Thyroid gland (tissue), 4 donors: ENCODE results near the gene SERTAD1. TPM values are rescaled to one million over a fixed set of nuclear protein-coding genes. Genes with fewer than 3 reads are reported as not detected.
A peak's percentile ranks its signal among the peaks of the same experiment; 100 is the strongest.

Experiments
- DNase-seq, 2 donors: peaks; one replicate each; pipeline ENCODE4 v3.0.0-alpha.2; 2019
- H3K27ac ChIP-seq, 3 donors: fragments of 200-600 bp; sonication (generic); 1 replicate in 2 of 3; 2 replicates in 1 of 3; pipeline ENCODE4 v1.5.1; 2016 to 2019; ENCODE audit warnings: mild to moderate bottlenecking in 1 of 3, moderate library complexity in 1 of 3
- H3K27me3 ChIP-seq: fragments of 200-600 bp; sonication (generic); one replicate; pipeline ENCODE4 v1.5.1; 2019
- H3K36me3 ChIP-seq, 2 donors: fragments of 200-600 bp; sonication (generic); one replicate each; pipeline ENCODE4 v1.5.1; 2016 to 2019
- H3K4me1 ChIP-seq, 2 donors: fragments of 200-600 bp; sonication (generic); one replicate each; pipeline ENCODE4 v1.5.1; 2017 to 2019
- H3K4me3 ChIP-seq, 3 donors: fragments of 200-600 bp; sonication (generic); replicated peaks in 1 of 3; 1 replicate in 2 of 3; 2 replicates in 1 of 3; pipeline ENCODE4 v1.5.1; 2016; ENCODE audit warnings: mild to moderate bottlenecking in 1 of 3
- H3K9me3 ChIP-seq: fragments of 200-600 bp; sonication (generic); one replicate; pipeline ENCODE4 v1.5.1; 2017
- CTCF ChIP-seq, 6 experiments: fragments of 200-600 bp in 3 of 6; fragments of 450-650 bp in 3 of 6; sonication (generic) in 3 of 6; IDR thresholded peaks; one replicate each; pipeline ENCODE4 v1.5.1; 2016 to 2019; ENCODE audit warnings: antibody characterized with exemption in 6 of 6, mild to moderate bottlenecking in 2 of 6, inconsistent platforms in 1 of 6, moderate library complexity in 1 of 6
- POLR2A ChIP-seq, 2 donors: fragments of 450-650 bp; IDR thresholded peaks; one replicate each; pipeline ENCODE4 v1.6.1; 2017; ENCODE audit warnings: antibody characterized with exemption in 2 of 2, mild to moderate bottlenecking in 2 of 2, moderate library complexity in 1 of 2
- WGBS, 2 donors: methylation state at CpG; one replicate each; pipeline ENCODE4 v1.1.5; 2017; 5-methylcytosine and 5-hydroxymethylcytosine counted together
- intact Hi-C: fragments of 100-400 bp; cut with DNase I; formaldehyde crosslinking; loops from one replicate; pipeline ENCODE4 v1.15.1; 2023
- total RNA-seq, 4 donors: library from RNA; depleted of rRNA; stranded (reverse); fragments of >200 nt; gene quantifications; one replicate each; pipeline ENCODE4 v1.2.3, GENCODE V29; 2016

SERTAD1 gene
- total RNA-seq, 4 donors from 2014 or later, result 12.6 to 19.9 (median 15.1) TPM

DNA sequence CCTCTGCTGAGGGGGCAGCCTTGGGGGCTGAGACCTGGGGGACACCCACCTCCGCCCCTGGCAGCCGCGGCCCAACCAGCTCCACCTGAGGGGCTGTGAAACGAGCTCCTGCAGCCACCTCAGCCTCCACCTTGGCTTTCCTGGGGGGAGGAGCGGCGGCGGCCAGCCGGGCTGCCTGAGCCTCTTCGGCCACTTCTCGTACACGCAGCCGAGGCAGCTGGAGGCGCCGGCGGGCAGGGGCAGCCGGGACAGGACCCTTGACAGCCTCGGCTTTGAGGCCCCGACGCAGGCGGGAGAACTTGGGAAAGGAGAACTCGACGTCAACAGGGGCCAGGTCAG, 28.3 kb downstream of the SERTAD1 start:
- TF ChIP-seq POLR2A (IDR thresholded peaks at IDR 0.05) (no peak), CTCF (IDR thresholded peaks at IDR 0.05) (no peak)
- peaks cover 6 to 10% of the 10 kb centered on the region in 2 donors for H3K4me1 ChIP-seq
- no peak for DNase-seq
- intact Hi-C loops, result no loop called here
- no peak overlapping the region for H3K27ac ChIP-seq
- no peaks in the 10 kb centered on the region for H3K27me3 ChIP-seq
- no peak overlapping the region for H3K4me3 ChIP-seq
- 93 to 95% methylated on average over 10 to 11 of the region's 22 CpGs for whole genome bisulfite sequencing, 2 donors
- H3K9me3 ChIP-seq, result no peaks in the 10 kb centered on the region
- H3K36me3 ChIP-seq, result peaks cover 0 to 4% of the 10 kb centered on the region in 2 donors

- intact Hi-C loops, result no loop called here
- no peak for TF ChIP-seq POLR2A (IDR thresholded peaks at IDR 0.05)
- no peak for TF ChIP-seq CTCF (IDR thresholded peaks at IDR 0.05)
Observed at GRCh38 chr19:40396886-40397567, 28.8 kb downstream of the SERTAD1 start.

GRCh38 chr19:40395956-40396355, 29.8 kb downstream of the SERTAD1 start:
- 93 to 97% methylated on average over 6 to 14 of the region's 14 CpGs for WGBS, 2 donors
- peaks cover 6 to 10% of the 10 kb centered on the region in 2 donors for H3K4me1 ChIP-seq
- H3K4me3 ChIP-seq, result no peak overlapping the region
- no peaks in the 10 kb centered on the region for H3K9me3 ChIP-seq
- H3K27ac ChIP-seq, result no peak overlapping the region
- peaks cover 0 to 4% of the 10 kb centered on the region in 2 donors for H3K36me3 ChIP-seq
- DNase-seq, result no peak
- TF ChIP-seq CTCF (IDR thresholded peaks at IDR 0.05), result no peak
- no peak for TF ChIP-seq POLR2A (IDR thresholded peaks at IDR 0.05)
- intact Hi-C loops, result no loop called here
- H3K27me3 ChIP-seq, result no peaks in the 10 kb centered on the region

More at GRCh38 chr19:40396886-40397567, 28.8 kb downstream of the SERTAD1 start:
- WGBS, 2 donors, result 91 to 93% methylated on average over 11 of the region's 20 CpGs
- Histone ChIP-seq H3K27me3 (no peaks in the 10 kb centered on the region), H3K27ac (no peak overlapping the region), H3K4me3 (no peak overlapping the region), H3K9me3 (no peaks in the 10 kb centered on the region), H3K36me3 (peaks cover 0 to 4% of the 10 kb centered on the region in 2 donors), H3K4me1 (peaks cover 6 to 10% of the 10 kb centered on the region in 2 donors)
- DNase-seq, result no peak

- intact Hi-C loops, result no loop called here
Observed at GRCh38 chr19:40394816-40395210, 31.0 kb downstream of the SERTAD1 start.

More at GRCh38 chr19:40394816-40395210, 31.0 kb downstream of the SERTAD1 start:
- DNase-seq, result peak; percentile 58 to 60
- no peak overlapping the region for H3K27ac ChIP-seq
- H3K4me3 ChIP-seq, result no peak overlapping the region
- no peaks in the 10 kb centered on the region for H3K27me3 ChIP-seq
- peaks cover 0 to 4% of the 10 kb centered on the region in 2 donors for H3K36me3 ChIP-seq
- 52 to 57% methylated on average over 4 to 10 of the region's 13 CpGs for WGBS, 2 donors
- no peaks in the 10 kb centered on the region for H3K9me3 ChIP-seq
- TF ChIP-seq CTCF (IDR thresholded peaks at IDR 0.05), result no peak
- no peak for TF ChIP-seq POLR2A (IDR thresholded peaks at IDR 0.05)
- peaks cover 6 to 10% of the 10 kb centered on the region in 2 donors for H3K4me1 ChIP-seq
